SK-MEL-5 (cell line): Measurements from ENCODE around the gene DPP8. TPM values are rescaled to one million over a fixed set of nuclear protein-coding genes. Genes with fewer than 3 reads are reported as not detected.
A peak's percentile ranks its signal among the peaks of the same experiment; 100 is the strongest.

Experiments
- DNase-seq: peaks from one replicate; pipeline ENCODE4 v3.0.0-alpha.2; 2016; ENCODE audit warnings: low read depth, low spot score
- in situ Hi-C: cut with HindIII; loops from 2 replicates; pipeline ENCODE4 v1.10.0; 2016; ENCODE audit warnings: low sequenced_read_pairs, high pct_unique_total_duplicates, low pct_unique_long_range_greater_than_20kb
- total RNA-seq: library from RNA; depleted of rRNA; stranded (reverse); fragments of >200 nt; shearing (Covaris generic); gene quantifications from 2 replicates; pipeline ENCODE4 v1.2.3, GENCODE V29; 2014

Gene DPP8
- total RNA-seq, 1 experiment from 2014 or later: 17.4 TPM

- DNase-seq: no peak
- in situ Hi-C loops: no loop called here
Measured at GRCh38 chr15:65414841-65415621, 102.5 kb downstream of the DPP8 start.

- in situ Hi-C loops: no loop called here
- DNase-seq: no peak
Measured at GRCh38 chr15:65413760-65414144, 103.7 kb downstream of the DPP8 start.

GRCh38 chr15:65413051-65413759, 104.3 kb downstream of the DPP8 start:
- in situ Hi-C loops: no loop called here
- DNase-seq: no peak

- in situ Hi-C loops: no loop called here
- no peak for DNase-seq
Measured at GRCh38 chr15:65412556-65412955, 104.9 kb downstream of the DPP8 start.

GRCh38 chr15:65411465-65412071, 105.9 kb downstream of the DPP8 start:
- DNase-seq: no peak
- in situ Hi-C loops: no loop called here

- in situ Hi-C loops: no loop called here
- no peak for DNase-seq
Measured at GRCh38 chr15:65410972-65411371, 106.5 kb downstream of the DPP8 start.

GRCh38 chr15:65410036-65410435, 107.5 kb downstream of the DPP8 start:
- DNase-seq: no peak
- in situ Hi-C loops: no loop called here

- in situ Hi-C loops: no loop called here
- peak; percentile 69 for DNase-seq
Measured at GRCh38 chr15:65409036-65409631, 108.4 kb downstream of the DPP8 start.

- no peak for DNase-seq
- in situ Hi-C loops: no loop called here
Measured at GRCh38 chr15:65408324-65409035, 109.0 kb downstream of the DPP8 start.

GRCh38 chr15:65406424-65407000, 111.0 kb downstream of the DPP8 start:
- no peak for DNase-seq
- in situ Hi-C loops: no loop called here

- in situ Hi-C loops: no loop called here
- peak; percentile 48 for DNase-seq
Measured at GRCh38 chr15:65405791-65406423, 111.6 kb downstream of the DPP8 start.

GRCh38 chr15:65404186-65404872, 113.2 kb downstream of the DPP8 start:
- no peak for DNase-seq
- in situ Hi-C loops: no loop called here

GRCh38 chr15:65402961-65403360, 114.5 kb downstream of the DPP8 start:
- in situ Hi-C loops: no loop called here
- DNase-seq: no peak

- in situ Hi-C loops: no loop called here
- DNase-seq: no peak
Measured at GRCh38 chr15:65401611-65402240, 115.8 kb downstream of the DPP8 start.

GRCh38 chr15:65400760-65401610, 116.5 kb downstream of the DPP8 start:
- in situ Hi-C loops: no loop called here
- peak; percentile 86 for DNase-seq
